OCI-M2 (cell line): ENCODE measurements around the gene GALNT6.
A peak's percentile ranks its signal among the peaks of the same experiment; 100 is the strongest.
"Not testable (repeated sequence)": the region's sequence is repeated elsewhere in the genome, so short reads cannot be mapped to it uniquely, and the experiment has no call there.

Source experiments
- DNase-seq: peaks from one replicate; lab custom pipeline; 2025; ENCODE audit not compliant: unreplicated experiment; lab: John Stamatoyannopoulos, UW

GALNT6 gene

DNA sequence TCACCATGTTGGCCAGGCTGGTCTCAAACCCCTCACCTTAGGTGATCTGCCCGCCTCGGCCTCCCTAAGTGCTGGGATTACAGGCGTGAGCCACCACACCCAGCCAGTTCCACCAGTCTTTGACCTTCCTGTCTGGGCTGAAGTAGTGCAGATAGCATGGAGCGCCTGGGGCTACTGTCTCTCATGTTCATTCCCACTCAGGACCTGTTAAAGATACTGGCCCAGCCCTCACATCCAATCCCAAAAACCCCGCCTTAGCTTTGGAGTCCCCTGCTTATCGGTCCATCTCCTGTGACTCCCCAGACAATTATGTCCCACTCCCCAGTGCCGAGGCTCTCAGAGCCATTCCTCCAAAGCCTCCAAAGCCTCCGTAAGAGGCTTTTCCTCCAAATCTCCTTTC is 32.7 kb downstream of the GALNT6 start:
- DNase-seq = no peak

DNA sequence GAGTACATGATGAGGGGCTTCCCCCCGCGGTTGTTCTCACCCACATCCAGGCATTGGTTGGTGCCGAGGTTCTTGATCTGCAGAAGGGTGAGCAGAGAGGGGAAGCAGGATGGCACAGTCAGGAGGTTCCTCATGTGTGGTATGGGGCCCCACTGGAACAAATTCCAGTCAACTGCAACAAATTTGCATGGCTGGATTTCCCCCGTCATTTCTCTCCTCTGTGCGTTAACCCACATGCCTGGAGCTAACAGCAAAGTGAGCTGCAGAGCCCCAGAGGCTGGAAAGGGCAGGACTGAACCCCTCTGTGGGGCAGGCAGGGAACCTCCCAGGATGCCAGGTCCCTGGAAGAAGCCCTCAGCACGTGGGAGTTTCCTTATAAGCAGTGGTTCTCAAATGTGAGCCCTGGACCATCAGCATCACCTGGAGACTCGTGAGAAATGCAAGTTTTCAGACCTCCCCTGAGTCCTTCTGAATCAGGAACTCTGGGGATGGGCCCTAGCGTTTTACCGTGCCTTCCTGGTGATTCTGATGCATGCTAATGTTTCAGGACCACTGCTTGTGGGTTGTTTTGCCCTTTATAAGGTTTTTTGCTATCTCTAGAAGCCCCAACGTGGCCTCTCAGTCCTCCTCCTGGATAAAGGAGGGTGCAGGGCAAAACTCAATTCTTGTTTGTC is 33.7 kb downstream of the GALNT6 start:
- DNase-seq = no peak

DNA sequence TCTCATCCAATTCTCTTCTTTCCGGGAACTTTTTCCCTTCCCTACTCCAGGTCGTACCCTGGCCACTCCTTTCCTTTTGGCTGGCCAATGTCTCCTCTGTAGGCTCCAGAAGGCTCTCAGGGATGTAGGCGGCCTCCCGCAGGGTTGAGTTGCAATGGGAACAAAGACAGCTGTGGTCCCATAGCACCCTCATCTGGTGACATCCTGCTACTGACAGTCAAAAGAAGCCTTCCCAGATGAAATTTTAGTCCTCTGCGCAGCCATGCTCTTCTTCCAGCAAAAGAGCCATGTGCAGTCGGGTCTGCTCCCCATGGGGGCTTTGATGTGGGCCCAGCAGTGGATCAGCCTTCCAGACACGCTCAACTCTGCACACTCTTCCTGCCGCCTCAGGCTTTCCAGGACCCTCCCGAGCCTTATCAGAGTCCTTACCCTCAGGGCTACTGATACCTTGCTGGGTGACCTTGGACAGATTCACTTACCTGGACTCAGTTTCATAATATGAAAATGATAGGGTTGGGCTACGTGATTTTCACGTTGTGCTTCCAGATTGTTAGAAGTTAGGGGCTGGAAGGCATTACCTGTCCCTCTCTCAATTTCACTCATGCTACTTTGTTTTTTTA is 39.2 kb downstream of the GALNT6 start:
- no peak for DNase-seq

DNA sequence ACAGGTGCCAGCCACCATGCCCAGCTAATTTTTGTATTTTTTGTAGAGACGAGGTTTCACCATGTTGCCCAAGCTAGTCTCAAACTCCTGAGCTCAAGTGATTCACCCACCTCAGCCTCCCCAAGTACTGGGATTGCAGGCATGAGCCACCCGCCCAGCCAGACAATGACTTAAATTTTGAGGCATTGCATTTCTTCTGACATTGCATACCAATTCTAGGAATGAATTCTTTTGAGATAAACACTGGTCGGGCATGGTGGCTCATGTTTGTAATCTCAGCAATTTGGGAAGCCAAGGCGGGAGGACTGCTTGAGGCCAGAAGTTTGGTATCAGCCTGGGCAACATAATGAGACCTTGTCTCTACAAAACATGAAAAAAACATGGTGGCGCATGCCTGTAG is 42.2 kb downstream of the GALNT6 start:
- no peak for DNase-seq

DNA sequence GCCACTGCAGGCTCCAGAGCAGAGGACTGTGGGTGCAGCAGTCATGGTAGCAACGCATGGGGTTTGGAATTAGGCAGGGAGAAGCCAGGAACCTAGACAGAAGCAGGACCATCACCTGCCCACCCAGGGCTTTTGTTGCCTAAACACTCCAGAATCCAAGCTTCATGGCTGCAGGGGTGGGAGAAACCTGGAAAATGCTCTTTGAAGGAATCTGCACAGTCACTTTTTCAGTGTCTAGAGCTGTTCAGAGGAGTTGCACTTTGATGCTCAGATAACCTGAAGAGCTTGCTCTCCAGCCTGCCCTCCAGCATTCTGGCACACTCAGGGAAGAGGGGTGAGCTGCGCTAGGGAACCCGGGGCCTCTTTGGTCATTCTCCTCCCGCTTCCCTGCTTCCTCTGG is 43.1 kb downstream of the GALNT6 start:
- no peak for DNase-seq

DNA sequence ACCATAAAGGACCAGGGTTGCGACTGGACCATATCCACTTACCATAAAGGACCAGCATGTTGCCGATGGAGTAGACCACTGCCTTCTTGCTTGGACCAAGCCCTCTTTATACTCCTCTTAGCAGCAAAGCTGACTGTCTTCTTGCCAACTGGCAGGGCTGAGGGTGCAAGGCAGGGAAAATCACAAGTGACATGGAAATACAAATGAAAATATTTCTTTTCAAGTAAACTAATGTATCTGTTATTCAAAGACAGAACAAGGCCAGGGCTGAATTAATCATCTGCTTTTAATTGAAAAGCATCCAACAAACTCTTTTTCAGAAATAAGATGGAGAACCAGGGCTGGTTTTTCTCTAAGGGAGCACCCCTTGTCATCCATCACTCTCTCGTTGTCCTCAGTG is 44.6 kb downstream of the GALNT6 start, which contains the start of gene CELA1:
Gene CELA1 (minus strand): TSS at position 99 of the 400 bp plus-strand sequence. CDS start 41 bp downstream, at position 58.
- DNase-seq = no peak

DNA sequence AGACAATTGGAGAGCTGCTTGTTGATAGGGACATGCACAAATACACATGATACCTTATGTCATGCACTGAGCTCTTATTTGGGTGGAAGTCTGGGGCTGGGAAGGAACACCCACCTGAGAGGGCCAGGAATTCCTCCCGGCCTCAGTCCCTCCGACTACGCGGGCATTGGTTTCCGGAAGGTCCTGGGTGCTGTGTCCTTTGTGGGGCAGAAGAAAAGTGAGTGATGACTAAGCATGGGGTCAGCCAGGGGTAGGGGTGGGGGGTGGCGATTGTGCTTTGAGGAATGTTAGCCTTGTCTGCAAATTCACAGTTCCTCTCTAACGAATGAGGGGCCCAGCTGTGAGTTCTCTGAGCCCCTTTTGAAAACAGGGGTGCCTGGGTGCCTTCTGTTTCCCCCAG is 45.5 kb downstream of the GALNT6 start:
- no peak for DNase-seq

DNA sequence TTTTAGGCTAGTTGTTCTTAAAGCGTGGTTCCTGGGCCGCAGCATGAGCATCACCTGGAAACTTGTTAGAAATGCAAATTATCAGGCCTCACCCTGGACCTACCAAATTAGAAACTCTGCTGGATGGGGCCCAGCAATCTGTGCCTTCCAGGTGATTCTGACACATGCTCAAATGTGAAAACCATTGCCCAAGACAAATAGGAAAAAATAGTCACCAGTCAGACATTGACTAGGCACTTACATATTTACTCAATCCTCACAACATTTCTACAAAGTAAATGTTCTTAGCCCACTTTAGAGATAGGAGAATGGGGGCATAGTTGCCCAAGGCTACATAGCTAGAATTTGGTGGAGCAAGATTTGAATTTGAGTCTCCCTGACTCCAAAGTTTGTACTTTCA is 48.0 kb downstream of the GALNT6 start:
- no peak for DNase-seq

DNA sequence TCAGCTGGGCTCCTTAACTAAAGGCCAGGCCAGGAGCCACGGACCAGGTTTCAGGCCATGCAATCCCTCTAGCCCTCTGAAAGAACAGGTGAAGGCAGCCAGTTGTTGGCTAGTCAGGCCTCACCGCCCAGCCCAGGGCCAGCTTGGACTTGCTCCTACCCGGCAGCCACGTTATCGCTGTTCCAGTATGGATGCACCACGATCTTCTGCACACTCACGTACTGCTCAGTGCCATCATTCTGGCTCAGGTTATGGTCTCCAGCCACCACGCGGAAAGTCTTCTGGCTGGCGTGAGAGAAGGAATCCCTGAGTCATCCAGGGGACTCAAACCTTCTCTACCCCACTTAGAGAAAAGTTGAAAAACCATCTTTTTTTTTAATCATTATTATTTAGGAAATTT is 48.8 kb downstream of the GALNT6 start:
- DNase-seq = no peak

DNA sequence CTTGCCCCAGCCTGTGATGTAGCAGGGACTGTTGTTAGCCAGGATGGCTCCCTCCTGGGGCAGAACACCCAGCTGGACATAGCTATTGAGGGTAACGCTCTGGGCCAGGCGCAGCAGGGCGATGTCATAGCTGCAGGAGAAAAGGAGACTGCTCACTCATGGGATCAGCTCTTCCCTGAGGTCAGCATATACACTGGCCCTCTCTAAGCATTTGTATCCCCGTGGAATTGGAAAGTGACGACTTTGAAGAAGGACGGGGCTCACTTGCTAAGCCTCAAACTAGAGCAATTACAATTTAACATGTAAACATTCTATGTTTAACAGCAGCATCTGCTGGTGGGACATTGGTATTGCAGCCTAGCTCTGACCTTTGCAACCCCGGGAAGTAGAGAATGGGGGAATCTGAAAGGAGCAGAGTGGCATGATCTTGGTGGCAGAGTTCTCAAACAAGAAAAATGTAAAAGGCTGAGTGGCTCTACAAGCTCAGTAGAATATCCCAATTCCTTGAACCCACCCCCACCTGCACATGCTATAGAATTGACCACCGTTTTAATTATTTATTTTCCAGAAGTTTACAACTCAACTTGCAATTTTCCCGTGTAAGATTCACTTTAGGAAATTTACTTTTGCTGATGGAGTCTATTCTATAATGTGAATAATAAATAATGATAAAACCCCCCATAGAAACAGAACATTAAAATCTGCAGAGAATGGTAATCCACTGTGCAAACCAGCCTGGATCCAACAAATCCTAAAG is 49.8 kb downstream of the GALNT6 start:
- peak; percentile 22 for DNase-seq

DNA sequence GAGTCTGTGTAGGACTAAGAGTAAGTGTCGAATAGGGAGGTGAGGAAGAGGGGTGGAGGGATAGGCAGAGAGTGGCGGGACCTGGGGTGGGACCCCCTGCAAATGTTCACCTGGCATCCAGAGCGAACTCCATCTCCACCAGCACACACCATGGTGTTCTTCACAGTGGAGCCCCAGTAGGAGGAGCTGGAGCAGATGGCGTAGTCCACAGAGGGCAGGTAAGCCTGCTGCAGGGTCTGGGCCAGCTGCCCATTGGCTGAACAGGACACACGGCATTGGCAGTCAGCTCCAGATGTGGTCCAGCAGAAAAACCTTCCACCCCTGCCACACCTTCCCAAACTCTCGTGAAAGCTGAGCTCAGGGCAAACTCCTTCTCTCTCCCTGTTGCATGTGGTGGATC is 51.5 kb downstream of the GALNT6 start:
- DNase-seq = no peak

DNA sequence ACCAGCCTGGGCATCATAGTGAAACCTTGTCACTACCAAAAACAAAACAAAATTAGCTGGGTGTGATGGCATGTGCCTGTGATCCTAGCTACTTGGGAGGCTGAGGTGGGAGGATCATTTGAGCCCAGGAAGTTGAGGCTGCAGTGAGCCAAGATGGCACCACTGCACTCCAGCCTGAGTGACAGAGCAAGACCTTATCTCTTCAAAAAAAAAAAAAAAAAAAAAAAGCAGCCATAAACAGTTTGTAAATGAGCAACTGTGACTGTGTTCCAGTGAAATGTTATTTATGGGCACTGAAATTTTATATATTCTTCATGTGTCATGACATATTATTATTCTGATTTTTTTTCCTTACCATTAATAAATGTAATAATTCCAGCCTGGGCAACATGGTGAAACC is 53.9 kb downstream of the GALNT6 start:
- DNase-seq = not testable (repeated sequence)

DNA sequence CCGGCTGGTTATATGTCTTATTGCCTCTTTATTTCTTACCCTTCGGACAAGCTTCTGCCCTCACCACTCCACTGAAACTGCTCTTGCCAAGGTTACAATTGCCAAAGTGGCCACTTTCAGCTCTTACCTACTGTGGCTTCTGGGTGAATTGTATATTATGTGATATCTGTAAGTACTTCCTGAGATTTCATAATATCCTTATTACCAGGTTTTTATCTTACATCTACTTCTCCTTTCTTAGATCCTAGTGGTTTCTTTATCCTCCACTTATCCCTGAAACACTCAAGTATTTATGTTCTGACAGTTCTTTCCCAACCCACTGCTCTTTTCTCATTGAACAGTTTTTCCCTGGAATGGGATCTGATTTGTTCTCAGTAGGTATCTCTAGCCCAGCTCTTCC is 55.3 kb downstream of the GALNT6 start:
- no peak for DNase-seq

DNA sequence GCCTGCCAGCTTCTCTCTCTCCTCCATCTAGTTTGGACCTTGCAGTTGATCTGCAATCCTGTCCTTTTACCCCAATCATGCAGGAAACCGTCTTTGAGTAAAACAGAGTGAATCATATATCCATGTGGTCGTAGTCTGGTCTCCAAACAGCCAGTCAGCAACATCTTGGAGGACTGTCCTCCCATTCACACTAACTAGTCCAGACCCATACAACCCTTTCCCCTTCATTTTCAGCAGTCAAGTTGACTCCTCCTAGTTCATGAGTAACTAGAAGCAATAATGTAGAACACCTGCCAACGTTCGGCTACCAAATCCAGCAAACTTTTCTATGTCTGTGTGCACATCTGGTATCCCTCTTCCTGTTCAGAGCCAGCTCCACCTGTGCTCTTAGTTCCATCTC is 56.4 kb downstream of the GALNT6 start:
- no peak for DNase-seq

DNA sequence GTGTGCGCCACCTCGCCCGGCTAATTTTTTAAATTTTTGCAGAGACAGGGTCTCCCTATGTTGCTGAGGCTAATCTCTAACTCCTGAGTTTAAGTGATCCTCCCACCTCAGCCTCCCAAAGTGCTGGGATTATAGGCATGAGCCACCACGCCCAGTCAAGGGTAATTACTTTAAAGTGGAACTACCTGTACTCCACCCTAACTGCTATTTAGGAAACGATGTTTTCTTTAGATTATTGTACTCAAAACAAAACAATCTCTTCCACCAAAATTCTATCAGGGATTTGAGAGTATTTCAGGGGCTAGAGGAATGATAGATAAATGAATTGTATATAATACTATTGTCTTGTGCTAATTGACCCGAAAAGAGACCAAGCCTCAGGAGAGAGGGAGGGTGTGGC is 57.7 kb downstream of the GALNT6 start:
- no peak for DNase-seq

DNA sequence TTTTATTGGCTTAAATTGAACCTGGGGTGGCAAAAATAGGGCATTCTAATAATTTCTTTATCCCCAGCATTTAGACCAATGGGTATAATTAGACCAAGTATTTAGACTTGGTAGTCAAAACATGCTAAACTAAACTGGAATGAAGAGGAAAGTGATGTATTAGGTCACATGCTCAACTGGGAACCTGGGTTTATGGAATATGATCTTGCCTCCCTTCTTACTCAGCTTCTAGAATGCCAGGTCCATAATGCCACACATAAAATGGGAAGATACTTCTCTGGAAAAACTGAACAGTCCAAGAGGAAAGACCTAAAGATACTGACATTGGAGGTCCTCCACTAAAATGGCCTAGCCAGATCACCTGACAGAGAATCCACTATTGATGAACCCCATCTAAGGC is 61.0 kb downstream of the GALNT6 start:
- DNase-seq = no peak

DNA sequence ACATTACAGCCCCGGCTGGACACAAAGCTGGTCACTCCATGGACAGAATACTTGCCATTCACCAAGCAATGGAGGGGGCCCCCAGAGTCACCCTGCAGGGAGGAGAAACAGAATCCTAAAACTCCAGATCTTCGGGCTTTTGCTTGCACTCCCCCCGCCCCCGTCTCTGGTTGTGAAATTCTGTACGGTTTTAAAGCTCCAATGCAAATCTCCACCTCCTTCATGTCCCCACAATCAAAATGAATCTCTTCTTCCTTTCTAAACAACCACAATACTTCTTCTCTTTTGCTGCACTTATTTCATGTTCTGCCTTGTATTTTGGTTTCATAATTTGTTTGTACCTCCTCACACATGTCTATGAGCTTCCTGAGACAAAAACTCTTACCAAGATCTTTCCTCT is 61.5 kb downstream of the GALNT6 start:
- DNase-seq = no peak

DNA sequence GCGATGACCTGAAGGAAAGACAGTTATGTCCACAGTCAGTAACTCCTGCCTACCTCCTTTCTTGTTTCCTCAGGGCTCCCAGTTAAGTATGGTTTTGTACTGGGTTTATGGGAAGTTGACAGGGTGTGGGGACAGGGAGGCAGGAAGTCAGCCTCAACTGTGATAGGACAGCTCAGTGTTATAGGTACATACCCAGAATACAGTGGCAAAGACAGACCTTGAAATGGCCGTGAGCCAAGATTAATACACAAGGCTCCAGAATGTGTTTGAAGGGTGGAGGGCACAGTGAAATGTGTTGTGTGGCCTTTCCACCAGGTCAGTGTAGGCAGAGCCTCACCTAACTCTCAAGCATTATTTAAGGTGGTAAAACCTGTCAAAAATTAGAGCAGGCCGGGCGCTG is 62.6 kb downstream of the GALNT6 start:
- no peak for DNase-seq

DNA sequence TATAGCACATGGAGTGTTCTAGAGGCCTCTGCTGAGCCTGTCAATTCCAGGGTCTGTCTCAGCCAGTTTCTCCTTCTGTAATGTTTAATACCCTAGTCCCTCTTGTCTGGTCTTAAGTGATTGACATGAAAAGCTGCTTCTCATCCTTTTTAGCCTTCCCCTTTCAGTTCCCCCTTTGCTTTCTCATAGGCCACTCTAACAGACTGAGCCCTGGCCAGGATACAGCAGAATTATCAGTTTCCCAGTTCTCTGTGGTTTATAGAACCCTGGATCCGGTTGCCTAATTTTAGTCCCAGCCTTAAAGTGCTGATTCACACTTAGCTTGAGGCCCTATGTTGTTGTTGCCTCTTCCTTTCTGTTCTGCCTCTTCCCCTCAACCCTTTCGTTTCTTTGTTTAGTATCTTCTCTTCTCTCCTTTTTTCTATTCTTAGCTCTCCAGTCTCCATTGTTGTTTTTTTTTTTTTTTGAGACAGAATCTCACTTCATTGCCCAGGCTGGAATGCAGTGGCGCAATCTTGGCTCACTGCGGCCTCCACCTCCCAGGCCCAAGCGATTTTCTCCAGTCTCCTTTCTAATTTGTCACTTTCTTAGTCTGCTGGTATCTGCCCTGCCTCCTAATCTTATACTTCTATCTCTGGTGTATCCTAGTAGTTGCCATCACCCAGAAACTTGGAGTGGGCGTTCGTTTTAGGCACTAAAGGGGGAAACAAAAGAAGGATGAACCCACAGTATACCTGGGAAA is 64.3 kb downstream of the GALNT6 start:
- peak; percentile 88 for DNase-seq

DNA sequence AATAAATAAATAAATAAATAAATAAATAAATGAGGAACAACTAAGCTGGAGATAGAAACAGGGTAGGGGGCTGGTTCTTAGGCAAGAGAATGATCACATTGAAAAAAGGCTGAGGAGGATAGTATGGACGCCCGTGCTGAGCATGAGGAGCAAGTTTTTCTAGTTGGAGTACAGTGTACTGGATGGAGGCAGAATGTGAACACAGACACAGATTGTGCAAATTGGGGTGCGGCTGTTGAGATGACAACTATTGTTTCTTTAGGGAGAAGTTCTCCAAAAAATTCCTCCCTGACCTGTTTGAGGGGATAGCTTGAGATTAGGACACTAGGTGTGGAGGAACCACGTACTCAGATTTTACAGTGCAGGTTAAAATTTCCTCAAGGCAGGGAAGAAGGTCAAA is 66.3 kb downstream of the GALNT6 start:
- DNase-seq = no peak
